B cell (primary cell): ENCODE data around the gene CYP8B1. TPM values are rescaled to one million over a fixed set of nuclear protein-coding genes. Genes with fewer than 3 reads are reported as not detected.

Experiments
- ATAC-seq: fragments of 200-7000 bp; cut with Tn5 transposase; one replicate; pipeline ENCODE4 v1.10.0; 2021; ENCODE audit warnings: low read depth, mild to moderate bottlenecking, moderate number of reproducible peaks, moderate library complexity
- CTCF ChIA-PET: fragments of 350-600 bp; sonication (Branson Sonifier 250); formaldehyde crosslinking; loops from one replicate; lab custom pipeline; 2021; ENCODE audit warnings: antibody characterized with exemption, inconsistent platforms; lab: Charles Lee
- POLR2A ChIA-PET: fragments of 350-600 bp; sonication (Branson Sonifier 250); formaldehyde crosslinking; loops from one replicate; lab custom pipeline; 2021; ENCODE audit warnings: antibody characterized with exemption; lab: Charles Lee
- DNase-seq: peaks from one replicate; pipeline ENCODE4 v3.0.0; 2013
- H2AFZ ChIP-seq: 2 replicates; pipeline ENCODE4 v1.6.1; 2012; ENCODE audit warnings: mild to moderate bottlenecking, low read depth, low read length; ENCODE audit not compliant: insufficient read depth, poor library complexity, severe bottlenecking
- H3K27ac ChIP-seq, 2 donors: 1 replicate in 1 of 2; 2 replicates in 1 of 2; pipeline ENCODE4 v1.5.1; 2012 to 2013; ENCODE audit warnings: low read length in 2 of 2, mild to moderate bottlenecking in 2 of 2, moderate library complexity in 1 of 2
- H3K27me3 ChIP-seq, 4 experiments: fragments of 200-600 bp in 1 of 4; sonication (generic) in 1 of 4; replicated peaks in 1 of 4; 1 replicate in 2 of 4; 2 replicates in 2 of 4; pipeline versions ENCODE4 v1.6.1 to v1.7.0; 2013 to 2016; ENCODE audit warnings: low read length in 3 of 4, mild to moderate bottlenecking in 2 of 4, mixed read lengths in 1 of 4, moderate library complexity in 1 of 4; ENCODE audit not compliant: insufficient read depth in 4 of 4, control insufficient read depth in 3 of 4; ENCODE audit errors: control extremely low read depth in 1 of 4
- H3K36me3 ChIP-seq, 2 experiments: replicated peaks in 1 of 2; 1 replicate in 1 of 2; 2 replicates in 1 of 2; pipeline versions ENCODE4 v1.6.1 to v1.7.1; 2013; ENCODE audit warnings: low read length in 1 of 2; ENCODE audit not compliant: insufficient read depth in 2 of 2, control insufficient read depth in 1 of 2; ENCODE audit errors: control extremely low read depth in 1 of 2, extremely low read depth in 1 of 2
- H3K4me1 ChIP-seq, 2 donors: fragments of 200-600 bp in 1 of 2; sonication (generic) in 1 of 2; 1 replicate in 1 of 2; 2 replicates in 1 of 2; pipeline versions ENCODE4 v1.5.1 to v1.6.1; 2013 to 2017; ENCODE audit warnings: low read length in 2 of 2; ENCODE audit not compliant: control insufficient read depth in 2 of 2, insufficient read depth in 2 of 2
- H3K4me2 ChIP-seq: replicated peaks from 2 replicates; pipeline ENCODE3; 2012; ENCODE audit warnings: mild to moderate bottlenecking, low read depth, low read length; ENCODE audit not compliant: poor library complexity, severe bottlenecking
- H3K4me3 ChIP-seq, 5 experiments: fragments of 200-600 bp in 1 of 5; sonication (generic) in 1 of 5; 1 replicate in 3 of 5; 2 replicates in 2 of 5; pipeline versions ENCODE4 v1.5.1 to v1.7.0; 2011 to 2016; ENCODE audit warnings: low read length in 4 of 5, mild to moderate bottlenecking in 4 of 5, low read depth in 2 of 5, control low read depth in 1 of 5, moderate library complexity in 1 of 5; ENCODE audit not compliant: insufficient read depth in 1 of 5; ENCODE audit errors: control extremely low read depth in 1 of 5, extremely low read depth in 1 of 5
- H3K79me2 ChIP-seq: fragments of 200-600 bp; sonication (generic); one replicate; pipeline ENCODE4 v1.6.0; 2016; ENCODE audit warnings: low read length; ENCODE audit not compliant: control insufficient read depth, insufficient read depth
- H3K9ac ChIP-seq: fragments of 200-600 bp; sonication (generic); 2 replicates; pipeline ENCODE4 v1.6.1; 2017; ENCODE audit warnings: mild to moderate bottlenecking, low read length, moderate library complexity
- H3K9me3 ChIP-seq, 3 donors: one replicate each; pipeline versions ENCODE4 v1.6.1 to v1.7.1; 2013; ENCODE audit warnings: low read length in 2 of 3; ENCODE audit not compliant: control insufficient read depth in 2 of 3, insufficient read depth in 1 of 3; ENCODE audit errors: control extremely low read depth in 1 of 3
- H4K20me1 ChIP-seq: 2 replicates; pipeline ENCODE4 v1.6.0; 2012; ENCODE audit warnings: mild to moderate bottlenecking, low read length; ENCODE audit not compliant: insufficient read depth, control insufficient read depth, poor library complexity, severe bottlenecking
- H3K27ac Mint-ChIP-seq: one replicate; pipeline ENCODE4 v1.8.0; 2021; ENCODE audit warnings: mixed read lengths
- H3K27me3 Mint-ChIP-seq: one replicate; pipeline ENCODE4 v1.8.0; 2021; ENCODE audit warnings: mixed read lengths
- H3K4me1 Mint-ChIP-seq: one replicate; pipeline ENCODE4 v1.8.0; 2021; ENCODE audit warnings: mixed read lengths
- H3K4me3 Mint-ChIP-seq: one replicate; pipeline ENCODE4 v1.8.0; 2021; ENCODE audit warnings: mixed read lengths
- H3K9me3 Mint-ChIP-seq: one replicate; pipeline ENCODE4 v1.8.0; 2022; ENCODE audit warnings: mixed read lengths; ENCODE audit not compliant: insufficient read depth
- EZH2 ChIP-seq: IDR thresholded peaks from 2 replicates; pipeline ENCODE4 v1.6.1; 2012; ENCODE audit warnings: borderline replicate concordance, low read depth, mild to moderate bottlenecking, moderate library complexity, low read length; ENCODE audit not compliant: insufficient read depth, poor library complexity, severe bottlenecking
- WGBS: methylation state at CpG from one replicate; pipeline ENCODE4 v1.1.5; 2013; ENCODE audit warnings: missing lambda C conversion rate; ENCODE audit not compliant: insufficient coverage; 5-methylcytosine and 5-hydroxymethylcytosine counted together
- intact Hi-C: fragments of 100-400 bp; cut with micrococcal nuclease; formaldehyde crosslinking; loops from one replicate; pipeline ENCODE4 v1.10.0; 2022
- polyA plus RNA-seq: library from polyadenylated mRNA; depleted of rRNA; stranded (reverse); fragments of >200 nt; gene quantifications from 2 replicates; pipeline ENCODE4 v1.2.3, GENCODE V29; 2012
- total RNA-seq, 2 donors: library from RNA; stranded (reverse); fragments of 120-200 nt in 1 of 2; gene quantifications; 1 replicate in 1 of 2; 2 replicates in 1 of 2; pipeline versions ENCODE4 v1.2.3 to v1.2.4, GENCODE V29; 2013 to 2022
- TF ChIP-seq, protein P1 (sequence below): fragments of 200-600 bp; IDR thresholded peaks from one replicate; pipeline ENCODE4 v1.8.0; 2022; ENCODE audit warnings: antibody characterized with exemption, mild to moderate bottlenecking

CYP8B1 gene
- total and polyA plus RNA-seq, 2 donors (not counting 1 experiment from before 2014, with no cell fraction given) = not detected

DNA sequence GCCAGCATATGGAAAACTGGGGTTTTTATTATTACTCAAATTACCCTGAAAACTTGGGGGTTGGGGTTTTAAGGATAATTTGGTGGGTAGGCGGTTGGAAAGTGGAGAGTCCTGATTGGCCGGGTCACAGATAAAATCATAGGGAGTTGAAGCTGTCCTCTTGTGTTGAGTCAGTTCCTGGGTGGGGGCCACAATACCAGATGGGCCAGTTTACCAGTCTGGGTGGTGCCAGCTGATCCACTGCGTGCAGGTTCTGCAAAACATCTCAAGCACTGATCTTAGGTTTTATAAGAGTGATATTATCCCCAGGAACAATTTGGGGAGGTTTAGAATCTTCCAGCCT, 25.4 kb upstream of the CYP8B1 start:
- Histone ChIP-seq H3K27me3 (peaks cover 0 to 29% (median 9%) of the 10 kb centered on the region in 4 experiments), H3K4me3 (no peak overlapping the region), H3K4me1 (peaks cover 4 to 6% of the 10 kb centered on the region in 2 donors), H3K9ac (no peak overlapping the region), H3K79me2 (no peaks in the 10 kb centered on the region), H4K20me1 (no peaks in the 10 kb centered on the region), H2AFZ (no peak overlapping the region), H3K36me3 (no peaks in the 10 kb centered on the region), H3K27ac (no peak overlapping the region), H3K9me3 (peaks cover 0 to 7% (median 0%) of the 10 kb centered on the region in 3 donors), H3K4me2 (no peak overlapping the region)
- no peak for ATAC-seq
- H3K4me1 Mint-ChIP-seq = peaks cover 3% of the 10 kb centered on the region
- H3K27me3 Mint-ChIP-seq = peaks cover 45% of the 10 kb centered on the region
- CTCF ChIA-PET = no interaction called here
- H3K27ac Mint-ChIP-seq = no peak overlapping the region
- POLR2A ChIA-PET = no interaction called here
- peaks cover 6% of the 10 kb centered on the region for H3K9me3 Mint-ChIP-seq
- intact Hi-C loops = no loop called here
- no peak overlapping the region for H3K4me3 Mint-ChIP-seq
- 100% methylated on average over 2 of the region's 3 CpGs for WGBS
- TF ChIP-seq, protein P1, sequence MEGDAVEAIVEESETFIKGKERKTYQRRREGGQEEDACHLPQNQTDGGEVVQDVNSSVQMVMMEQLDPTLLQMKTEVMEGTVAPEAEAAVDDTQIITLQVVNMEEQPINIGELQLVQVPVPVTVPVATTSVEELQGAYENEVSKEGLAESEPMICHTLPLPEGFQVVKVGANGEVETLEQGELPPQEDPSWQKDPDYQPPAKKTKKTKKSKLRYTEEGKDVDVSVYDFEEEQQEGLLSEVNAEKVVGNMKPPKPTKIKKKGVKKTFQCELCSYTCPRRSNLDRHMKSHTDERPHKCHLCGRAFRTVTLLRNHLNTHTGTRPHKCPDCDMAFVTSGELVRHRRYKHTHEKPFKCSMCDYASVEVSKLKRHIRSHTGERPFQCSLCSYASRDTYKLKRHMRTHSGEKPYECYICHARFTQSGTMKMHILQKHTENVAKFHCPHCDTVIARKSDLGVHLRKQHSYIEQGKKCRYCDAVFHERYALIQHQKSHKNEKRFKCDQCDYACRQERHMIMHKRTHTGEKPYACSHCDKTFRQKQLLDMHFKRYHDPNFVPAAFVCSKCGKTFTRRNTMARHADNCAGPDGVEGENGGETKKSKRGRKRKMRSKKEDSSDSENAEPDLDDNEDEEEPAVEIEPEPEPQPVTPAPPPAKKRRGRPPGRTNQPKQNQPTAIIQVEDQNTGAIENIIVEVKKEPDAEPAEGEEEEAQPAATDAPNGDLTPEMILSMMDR = no peak
- DNase-seq = no peak

DNA sequence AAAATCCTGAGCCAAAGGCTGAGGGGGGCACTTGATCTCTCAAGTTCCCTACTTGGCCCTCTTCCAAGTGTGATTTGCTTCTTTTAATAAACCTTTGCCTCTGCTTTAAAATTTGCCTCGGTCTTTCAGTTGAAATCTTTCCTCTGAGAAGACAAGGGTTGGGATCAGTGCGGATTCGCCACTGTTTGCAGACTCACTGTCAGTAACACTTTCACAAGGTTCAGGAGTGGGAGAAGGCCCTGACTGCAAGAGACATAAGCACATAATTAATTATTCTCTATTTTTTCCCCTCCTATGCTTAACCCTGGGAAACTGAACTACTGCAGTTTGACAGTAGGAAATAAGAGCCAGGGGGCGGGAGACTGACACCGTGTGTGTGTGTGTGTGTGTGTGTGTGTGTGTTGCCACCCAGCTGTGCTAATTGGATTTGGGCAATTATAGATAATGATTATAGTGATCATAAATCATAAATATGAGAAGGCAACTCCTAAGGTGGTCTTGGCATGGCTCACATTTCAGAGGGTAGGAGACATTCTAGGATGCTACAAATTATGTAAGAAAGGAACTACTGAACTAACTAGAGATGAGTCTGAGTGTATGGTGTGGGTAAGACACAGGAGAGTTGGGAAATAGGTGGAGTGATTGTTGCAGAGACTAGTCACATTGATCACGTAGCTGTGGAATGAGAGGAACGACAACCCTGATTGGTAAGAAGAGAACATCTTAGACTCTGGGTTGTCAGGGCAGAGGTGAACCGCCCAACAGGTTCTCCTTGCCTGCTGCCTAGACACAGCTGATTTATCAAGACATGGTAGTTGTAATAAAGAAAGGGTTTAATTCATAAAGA, 24.8 kb upstream of the CYP8B1 start:
- TF ChIP-seq, protein P1 = no peak
- no peak for TF ChIP-seq EZH2
- Histone ChIP-seq H2AFZ (no peak overlapping the region), H3K36me3 (no peaks in the 10 kb centered on the region), H3K27ac (no peak overlapping the region), H3K4me1 (no peaks in the 10 kb centered on the region), H3K4me2 (no peak overlapping the region), H3K79me2 (no peaks in the 10 kb centered on the region), H3K27me3 (peaks cover 0 to 25% (median 6%) of the 10 kb centered on the region in 4 experiments), H3K9me3 (peaks cover 0 to 3% (median 0%) of the 10 kb centered on the region in 3 donors), H4K20me1 (no peaks in the 10 kb centered on the region), H3K4me3 (no peak overlapping the region), H3K9ac (no peak overlapping the region)
- Mint-ChIP-seq H3K27ac (no peak overlapping the region), H3K27me3 (peaks cover 40% of the 10 kb centered on the region), H3K9me3 (peaks cover 6% of the 10 kb centered on the region), H3K4me3 (no peak overlapping the region), H3K4me1 (no peaks in the 10 kb centered on the region)
- no peak for DNase-seq
- POLR2A ChIA-PET = no interaction called here
- WGBS = 97% methylated on average over 6 of the region's 8 CpGs
- CTCF ChIA-PET = no interaction called here
- no peak for ATAC-seq
- intact Hi-C loops = no loop called here
